HCT116 (cell line): Measurements from ENCODE around the gene MYO1A. TPM values are rescaled to one million over a fixed set of nuclear protein-coding genes. Genes with fewer than 3 reads are reported as not detected.

Experiments
- ATAC-seq: fragments of 200-7000 bp; cut with Tn5 transposase; 2 replicates; pipeline ENCODE4 v1.9.1; 2020; ENCODE audit warnings: mild to moderate bottlenecking, moderate library complexity
- BruUV-seq: library from RNA; stranded (reverse); fragments of 400-500 nt; replicated peaks from 2 replicates; lab custom pipeline; 2021; lab: Mats Ljungman, UMichigan
- CTCF ChIA-PET: fragments of 300-600 bp; sonication (Branson Sonifier 250); formaldehyde crosslinking; loops from one replicate; lab custom pipeline; 2021; ENCODE audit warnings: antibody characterized with exemption; lab: Charles Lee
- POLR2A ChIA-PET: fragments of 300-600, 350-600 bp; sonication (Branson Sonifier 250); formaldehyde crosslinking; loops from one replicate; lab custom pipeline; 2021; ENCODE audit warnings: antibody characterized with exemption; lab: Charles Lee
- RAD21 ChIA-PET, 2 experiments: fragments of 300-600 bp; sonication (Branson Sonifier 250); formaldehyde crosslinking; loops; one replicate each; lab custom pipeline; 2023; ENCODE audit warnings: low total read pairs in 2 of 2; ENCODE audit not compliant: uncharacterized antibody in 2 of 2, unreplicated experiment in 2 of 2, low non-redundant PET in 1 of 2; lab: Charles Lee
- DNase-seq: peaks from one replicate; pipeline ENCODE4 v3.0.0-alpha.2; 2010; ENCODE audit warnings: low read depth, low spot score
- H2AFZ ChIP-seq: fragments of 200-600 bp; shearing (Covaris generic), sonication (generic); 2 replicates; pipeline ENCODE4 v1.6.1; 2017; ENCODE audit warnings: low read depth, mixed run types, mixed read lengths, antibody characterized with exemption, low read length; ENCODE audit not compliant: poor library complexity, severe bottlenecking
- H3K27ac ChIP-seq: 2 replicates; pipeline ENCODE4 v1.5.1; 2012; ENCODE audit warnings: low read depth, low read length
- H3K27me3 ChIP-seq: fragments of 200-600 bp; sonication (generic); 2 replicates; pipeline ENCODE4 v1.6.1; 2016; ENCODE audit warnings: mixed run types, low read length, mixed read lengths; ENCODE audit not compliant: insufficient read depth
- H3K36me3 ChIP-seq, 2 experiments: fragments of 200-500 bp in 1 of 2; fragments of 200-600 bp in 1 of 2; sonication (Bioruptor generic) in 1 of 2; sonication (generic) in 1 of 2; 2 replicates each; pipeline versions ENCODE4 v1.5.1 to v1.6.1; 2014 to 2016; ENCODE audit warnings: low read length in 2 of 2, inconsistent platforms in 1 of 2, mixed read lengths in 1 of 2, mixed run types in 1 of 2; ENCODE audit not compliant: insufficient read depth in 2 of 2, control insufficient read depth in 1 of 2
- H3K4me1 ChIP-seq, 2 experiments: fragments of 200-600 bp in 1 of 2; sonication (generic) in 1 of 2; 2 replicates each; pipeline versions ENCODE4 v1.5.1 to v1.6.1; 2012 to 2017; ENCODE audit warnings: low read length in 2 of 2, inconsistent platforms in 1 of 2, mild to moderate bottlenecking in 1 of 2, mixed read lengths in 1 of 2, mixed run types in 1 of 2, moderate library complexity in 1 of 2; ENCODE audit not compliant: insufficient read depth in 2 of 2, control insufficient read depth in 1 of 2
- H3K4me2 ChIP-seq: fragments of 200-600 bp; sonication (generic); 2 replicates; pipeline ENCODE4 v1.6.1; 2017; ENCODE audit warnings: mixed run types, low read length, mixed read lengths
- H3K4me3 ChIP-seq, 2 experiments: fragments of 200-600 bp in 1 of 2; sonication (generic) in 1 of 2; replicated peaks in 1 of 2; 2 replicates each; pipeline ENCODE4 v1.5.1; 2011 to 2016; ENCODE audit warnings: low read length in 2 of 2, control low read depth in 1 of 2, low read depth in 1 of 2, mild to moderate bottlenecking in 1 of 2, mixed read lengths in 1 of 2, mixed run types in 1 of 2
- H3K79me2 ChIP-seq: fragments of 200-600 bp; sonication (generic); 2 replicates; pipeline ENCODE4 v1.6.1; 2017; ENCODE audit warnings: mild to moderate bottlenecking, mixed run types, low read length, moderate library complexity, mixed read lengths; ENCODE audit not compliant: insufficient read depth
- H3K9ac ChIP-seq: fragments of 200-600 bp; sonication (generic); 2 replicates; pipeline ENCODE4 v1.6.1; 2016; ENCODE audit warnings: low read length, mixed read lengths
- H3K9me2 ChIP-seq: fragments of 200-600 bp; sonication (generic), shearing (Covaris generic); 2 replicates; pipeline ENCODE4 v1.6.1; 2017; ENCODE audit warnings: mixed run types, mild to moderate bottlenecking, moderate library complexity; ENCODE audit not compliant: insufficient read depth
- H3K9me3 ChIP-seq, 2 experiments: fragments of 200-500 bp in 1 of 2; fragments of 200-600 bp in 1 of 2; sonication (Bioruptor generic) in 1 of 2; sonication (generic) in 1 of 2; 2 replicates each; pipeline ENCODE4 v1.6.1; 2014 to 2017; ENCODE audit warnings: low read length in 2 of 2, mixed read lengths in 2 of 2, inconsistent platforms in 1 of 2, low read depth in 1 of 2, mild to moderate bottlenecking in 1 of 2, mixed run types in 1 of 2, moderate library complexity in 1 of 2; ENCODE audit not compliant: control insufficient read depth in 1 of 2, insufficient read depth in 1 of 2
- H4K20me1 ChIP-seq: fragments of 200-600 bp; sonication (generic), shearing (Covaris generic); 2 replicates; pipeline ENCODE4 v1.6.1; 2017; ENCODE audit warnings: mixed run types, mild to moderate bottlenecking, moderate library complexity; ENCODE audit not compliant: insufficient read depth
- EGR1 ChIP-seq: IDR thresholded peaks from 2 replicates; pipeline ENCODE4 v1.6.1; 2012; ENCODE audit warnings: low read depth
- EZH2phosphoT487 ChIP-seq: fragments of 200-600 bp; IDR thresholded peaks from 2 replicates; pipeline ENCODE4 v1.6.1; 2018; ENCODE audit warnings: antibody characterized with exemption, borderline replicate concordance
- JUND ChIP-seq: IDR thresholded peaks from 2 replicates; pipeline ENCODE4 v1.6.1; 2012
- POLR2AphosphoS5 ChIP-seq: IDR thresholded peaks from 2 replicates; pipeline ENCODE4 v1.6.1; 2011; ENCODE audit warnings: mild to moderate bottlenecking, low read depth, low read length, moderate library complexity
- RAD21 ChIP-seq: IDR thresholded peaks from 2 replicates; pipeline ENCODE4 v1.6.1; 2012; ENCODE audit warnings: low read depth, mild to moderate bottlenecking
- REST ChIP-seq: IDR thresholded peaks from 2 replicates; pipeline ENCODE4 v1.6.1; 2012; ENCODE audit warnings: low read depth
- intact Hi-C: fragments of 100-400 bp; cut with micrococcal nuclease; formaldehyde crosslinking; loops from 2 replicates; pipeline ENCODE4 v1.10.0; 2022
- total RNA-seq: library from RNA; stranded (reverse); gene quantifications from one replicate; pipeline ENCODE4 v1.2.1, GENCODE V29; 2021; ENCODE audit not compliant: unreplicated experiment
- TF ChIP-seq, protein P1 (sequence below): IDR thresholded peaks from 2 replicates; pipeline ENCODE4 v1.6.1; 2012
- TF ChIP-seq, protein P2 (sequence below), 3 experiments: fragments of 200-600 bp in 1 of 3; sonication (generic) in 1 of 3; IDR thresholded peaks in 2 of 3; conservative IDR thresholded peaks in 1 of 3; 2 replicates each; pipeline ENCODE4 v1.5.1; 2012 to 2017; ENCODE audit warnings: low read depth in 2 of 3, low read length in 2 of 3, antibody characterized with exemption in 1 of 3, borderline replicate concordance in 1 of 3, control low read depth in 1 of 3, mild to moderate bottlenecking in 1 of 3, mixed read lengths in 1 of 3, mixed run types in 1 of 3, moderate library complexity in 1 of 3; ENCODE audit not compliant: insufficient read depth in 1 of 3

Gene MYO1A
- total RNA-seq, 1 experiment from 2014 or later, result 0.76 TPM

GRCh38 chr12:57003395-57003794 is 46.5 kb downstream of the MYO1A start:
- Histone ChIP-seq H3K4me2 (no peak overlapping the region), H3K4me1 (peaks cover 4 to 24% of the 10 kb centered on the region in 2 experiments), H3K9ac (no peak overlapping the region), H4K20me1 (no peaks in the 10 kb centered on the region), H3K27ac (no peak overlapping the region), H3K4me3 (no peak overlapping the region), H3K36me3 (peaks cover 23 to 31% of the 10 kb centered on the region in 2 experiments), H3K9me2 (no peaks in the 10 kb centered on the region), H3K79me2 (peaks cover 54% of the 10 kb centered on the region), H2AFZ (no peak overlapping the region), H3K27me3 (no peaks in the 10 kb centered on the region), H3K9me3 (no peaks in the 10 kb centered on the region)
- ATAC-seq, result no peak
- ChIA-PET CTCF (interaction anchor here (1.5 kb wide), 1 partner anchor 18 kb away, joined by 3 read pairs; no protein-coding TSS in a partner anchor), RAD21 (no interaction called here), POLR2A (no interaction called here)
- intact Hi-C loops, result no loop called here
- TF ChIP-seq REST (no peak), EZH2phosphoT487 (no peak)
- TF ChIP-seq, protein P1, sequence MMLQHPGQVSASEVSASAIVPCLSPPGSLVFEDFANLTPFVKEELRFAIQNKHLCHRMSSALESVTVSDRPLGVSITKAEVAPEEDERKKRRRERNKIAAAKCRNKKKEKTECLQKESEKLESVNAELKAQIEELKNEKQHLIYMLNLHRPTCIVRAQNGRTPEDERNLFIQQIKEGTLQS, result no peak
- no peak for DNase-seq
- no TSS peak for BruUV-seq

GRCh38 chr12:57001448-57001906 is 48.5 kb downstream of the MYO1A start:
- no peak overlapping the region for H3K27ac ChIP-seq
- RAD21 ChIA-PET, result interaction anchor here in 1 of 2 experiments (0.7 to 1.2 kb wide), 2 partner anchors 162 to 239 kb away, joined by 3 to 4 read pairs; partner anchors contain the start of gene HSD17B6
- intact Hi-C loops, result loop anchor here (1.0 kb wide), 1 partner anchor 161 kb away; no protein-coding TSS in a partner anchor

More at GRCh38 chr12:57001448-57001906, 48.5 kb downstream of the MYO1A start:
- ChIA-PET POLR2A (interaction anchor here (1.3 kb wide), 1 partner anchor 276 kb away, joined by 5 read pairs; the partner anchor contains the start of gene NACA), CTCF (interaction anchor here (0.6 to 2.8 kb wide), 23 partner anchors 9 to 488 kb away, joined by 3 to 31 read pairs (median 4); partner anchors contain the start of genes HSD17B6, NACA, NEMP1 and PRIM1)
- Histone ChIP-seq H3K36me3 (peaks cover 23 to 34% of the 10 kb centered on the region in 2 experiments), H3K9me2 (no peaks in the 10 kb centered on the region), H3K9ac (no peak overlapping the region), H3K9me3 (no peaks in the 10 kb centered on the region), H4K20me1 (no peaks in the 10 kb centered on the region), H3K4me2 (no peak overlapping the region), H3K27me3 (no peaks in the 10 kb centered on the region), H3K4me1 (peaks cover 4 to 15% of the 10 kb centered on the region in 2 experiments), H3K79me2 (peaks cover 54% of the 10 kb centered on the region), H3K4me3 (no peak overlapping the region), H2AFZ (no peak overlapping the region)
- BruUV-seq, result no TSS peak
- DNase-seq (peak; percentile 44), ATAC-seq (peak; percentile 69)
- TF ChIP-seq, protein P2, sequence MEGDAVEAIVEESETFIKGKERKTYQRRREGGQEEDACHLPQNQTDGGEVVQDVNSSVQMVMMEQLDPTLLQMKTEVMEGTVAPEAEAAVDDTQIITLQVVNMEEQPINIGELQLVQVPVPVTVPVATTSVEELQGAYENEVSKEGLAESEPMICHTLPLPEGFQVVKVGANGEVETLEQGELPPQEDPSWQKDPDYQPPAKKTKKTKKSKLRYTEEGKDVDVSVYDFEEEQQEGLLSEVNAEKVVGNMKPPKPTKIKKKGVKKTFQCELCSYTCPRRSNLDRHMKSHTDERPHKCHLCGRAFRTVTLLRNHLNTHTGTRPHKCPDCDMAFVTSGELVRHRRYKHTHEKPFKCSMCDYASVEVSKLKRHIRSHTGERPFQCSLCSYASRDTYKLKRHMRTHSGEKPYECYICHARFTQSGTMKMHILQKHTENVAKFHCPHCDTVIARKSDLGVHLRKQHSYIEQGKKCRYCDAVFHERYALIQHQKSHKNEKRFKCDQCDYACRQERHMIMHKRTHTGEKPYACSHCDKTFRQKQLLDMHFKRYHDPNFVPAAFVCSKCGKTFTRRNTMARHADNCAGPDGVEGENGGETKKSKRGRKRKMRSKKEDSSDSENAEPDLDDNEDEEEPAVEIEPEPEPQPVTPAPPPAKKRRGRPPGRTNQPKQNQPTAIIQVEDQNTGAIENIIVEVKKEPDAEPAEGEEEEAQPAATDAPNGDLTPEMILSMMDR (IDR thresholded peaks at IDR 0.05 in 2 of 3, conservative IDR thresholded peaks at IDR 0.05 in 1 of 3; ENCODE audit: borderline replicate concordance in 1 of 3, insufficient read depth in 1 of 3, low read depth in 2 of 3, low read length in 2 of 3), result peak; percentile 76 to 91 (median 83)
- TF ChIP-seq POLR2AphosphoS5, result no peak
- TF ChIP-seq RAD21, result peak; percentile 88
- TF ChIP-seq EGR1, result peak; percentile 53
- TF ChIP-seq JUND, result no peak
